Osteocyte (in vitro differentiated cells): ENCODE measurements around the gene BBS12. TPM values are rescaled to one million over a fixed set of nuclear protein-coding genes. Genes with fewer than 3 reads are reported as not detected.

Experiments used
- DNase-seq: peaks from one replicate; pipeline ENCODE4 v3.0.0; 2021; ENCODE audit warnings: mixed read lengths; ENCODE audit not compliant: unreplicated experiment; ENCODE audit errors: extremely low spot score
- H3K27ac Mint-ChIP-seq: one replicate; pipeline ENCODE4 v1.8.0; 2021; ENCODE audit warnings: mild to moderate bottlenecking, mixed read lengths; ENCODE audit not compliant: unreplicated experiment
- H3K27me3 Mint-ChIP-seq: one replicate; pipeline ENCODE4 v1.8.0; 2021; ENCODE audit warnings: mixed read lengths; ENCODE audit not compliant: unreplicated experiment
- H3K36me3 Mint-ChIP-seq: one replicate; pipeline ENCODE4 v1.8.0; 2021; ENCODE audit warnings: mixed read lengths; ENCODE audit not compliant: unreplicated experiment
- H3K4me1 Mint-ChIP-seq: one replicate; pipeline ENCODE4 v1.8.0; 2021; ENCODE audit warnings: mixed read lengths; ENCODE audit not compliant: unreplicated experiment
- H3K4me3 Mint-ChIP-seq: one replicate; pipeline ENCODE4 v1.8.0; 2021; ENCODE audit warnings: mild to moderate bottlenecking, moderate library complexity, mixed read lengths; ENCODE audit not compliant: unreplicated experiment
- H3K9me3 Mint-ChIP-seq: one replicate; pipeline ENCODE4 v1.8.0; 2021; ENCODE audit warnings: mixed read lengths; ENCODE audit not compliant: unreplicated experiment
- total RNA-seq: library from RNA; stranded (reverse); gene quantifications from 2 replicates; pipeline ENCODE4 v1.2.1, GENCODE V29; 2021
- TF ChIP-seq, protein P1 (sequence below): fragments of 200-600 bp; sonication (generic); IDR thresholded peaks from 2 replicates; pipeline ENCODE4 v1.5.0; 2021; ENCODE audit warnings: antibody characterized with exemption, mild to moderate bottlenecking, moderate library complexity

Gene BBS12
- total RNA-seq, 1 donor from 2014 or later, result 3.3 TPM

DNA sequence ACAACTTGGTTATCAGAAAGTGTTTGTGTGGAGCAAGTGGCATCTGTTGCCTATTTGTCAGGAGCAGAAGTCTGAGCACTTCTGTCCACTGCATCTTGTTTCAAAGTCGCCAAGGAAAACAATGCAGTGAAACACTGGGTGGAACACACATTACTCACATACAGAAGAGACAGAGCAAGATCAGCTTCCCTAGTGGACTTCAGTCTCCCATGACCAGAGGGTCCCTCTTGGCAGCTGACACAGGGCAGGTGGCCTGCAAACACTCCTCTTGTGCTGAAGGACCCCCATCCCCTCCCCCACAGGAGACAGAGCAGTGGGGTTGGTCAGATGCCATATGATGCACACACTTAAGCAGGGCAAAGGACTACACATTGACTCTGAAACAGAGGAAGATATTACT is 3.6 kb upstream of the BBS12 start:
- Mint-ChIP-seq H3K27ac (no peak overlapping the region), H3K4me3 (no peak overlapping the region), H3K36me3 (no peaks in the 10 kb centered on the region), H3K9me3 (no peaks in the 10 kb centered on the region), H3K4me1 (peaks cover 11% of the 10 kb centered on the region), H3K27me3 (no peaks in the 10 kb centered on the region)
- no peak for DNase-seq
- TF ChIP-seq, protein P1, sequence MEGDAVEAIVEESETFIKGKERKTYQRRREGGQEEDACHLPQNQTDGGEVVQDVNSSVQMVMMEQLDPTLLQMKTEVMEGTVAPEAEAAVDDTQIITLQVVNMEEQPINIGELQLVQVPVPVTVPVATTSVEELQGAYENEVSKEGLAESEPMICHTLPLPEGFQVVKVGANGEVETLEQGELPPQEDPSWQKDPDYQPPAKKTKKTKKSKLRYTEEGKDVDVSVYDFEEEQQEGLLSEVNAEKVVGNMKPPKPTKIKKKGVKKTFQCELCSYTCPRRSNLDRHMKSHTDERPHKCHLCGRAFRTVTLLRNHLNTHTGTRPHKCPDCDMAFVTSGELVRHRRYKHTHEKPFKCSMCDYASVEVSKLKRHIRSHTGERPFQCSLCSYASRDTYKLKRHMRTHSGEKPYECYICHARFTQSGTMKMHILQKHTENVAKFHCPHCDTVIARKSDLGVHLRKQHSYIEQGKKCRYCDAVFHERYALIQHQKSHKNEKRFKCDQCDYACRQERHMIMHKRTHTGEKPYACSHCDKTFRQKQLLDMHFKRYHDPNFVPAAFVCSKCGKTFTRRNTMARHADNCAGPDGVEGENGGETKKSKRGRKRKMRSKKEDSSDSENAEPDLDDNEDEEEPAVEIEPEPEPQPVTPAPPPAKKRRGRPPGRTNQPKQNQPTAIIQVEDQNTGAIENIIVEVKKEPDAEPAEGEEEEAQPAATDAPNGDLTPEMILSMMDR, result no peak

- no peak for DNase-seq
- TF ChIP-seq, protein P1, result no peak
- Mint-ChIP-seq H3K27me3 (no peaks in the 10 kb centered on the region), H3K4me1 (peaks cover 12% of the 10 kb centered on the region), H3K9me3 (no peaks in the 10 kb centered on the region), H3K36me3 (peaks cover 2% of the 10 kb centered on the region), H3K27ac (peak overlapping the region; percentile 91), H3K4me3 (peak overlapping the region; percentile 98)
Measured at GRCh38 chr4:122731676-122732075, 828 bp upstream of the BBS12 start.

GRCh38 chr4:122733787-122734120 is 1.2 kb downstream of the BBS12 start:
- H3K9me3 Mint-ChIP-seq, result peaks cover 6% of the 10 kb centered on the region
- H3K36me3 Mint-ChIP-seq, result peaks cover 7% of the 10 kb centered on the region
- H3K4me3 Mint-ChIP-seq, result peak overlapping the region; percentile 98
- H3K27ac Mint-ChIP-seq, result peak overlapping the region; percentile 99
- no peaks in the 10 kb centered on the region for H3K27me3 Mint-ChIP-seq
- DNase-seq, result no peak
- TF ChIP-seq, protein P1, result no peak
- H3K4me1 Mint-ChIP-seq, result peaks cover 14% of the 10 kb centered on the region

- H3K4me1 Mint-ChIP-seq, result peaks cover 9% of the 10 kb centered on the region
- no peak overlapping the region for H3K4me3 Mint-ChIP-seq
Measured at GRCh38 chr4:122739174-122739573, 6.7 kb downstream of the BBS12 start.

DNA sequence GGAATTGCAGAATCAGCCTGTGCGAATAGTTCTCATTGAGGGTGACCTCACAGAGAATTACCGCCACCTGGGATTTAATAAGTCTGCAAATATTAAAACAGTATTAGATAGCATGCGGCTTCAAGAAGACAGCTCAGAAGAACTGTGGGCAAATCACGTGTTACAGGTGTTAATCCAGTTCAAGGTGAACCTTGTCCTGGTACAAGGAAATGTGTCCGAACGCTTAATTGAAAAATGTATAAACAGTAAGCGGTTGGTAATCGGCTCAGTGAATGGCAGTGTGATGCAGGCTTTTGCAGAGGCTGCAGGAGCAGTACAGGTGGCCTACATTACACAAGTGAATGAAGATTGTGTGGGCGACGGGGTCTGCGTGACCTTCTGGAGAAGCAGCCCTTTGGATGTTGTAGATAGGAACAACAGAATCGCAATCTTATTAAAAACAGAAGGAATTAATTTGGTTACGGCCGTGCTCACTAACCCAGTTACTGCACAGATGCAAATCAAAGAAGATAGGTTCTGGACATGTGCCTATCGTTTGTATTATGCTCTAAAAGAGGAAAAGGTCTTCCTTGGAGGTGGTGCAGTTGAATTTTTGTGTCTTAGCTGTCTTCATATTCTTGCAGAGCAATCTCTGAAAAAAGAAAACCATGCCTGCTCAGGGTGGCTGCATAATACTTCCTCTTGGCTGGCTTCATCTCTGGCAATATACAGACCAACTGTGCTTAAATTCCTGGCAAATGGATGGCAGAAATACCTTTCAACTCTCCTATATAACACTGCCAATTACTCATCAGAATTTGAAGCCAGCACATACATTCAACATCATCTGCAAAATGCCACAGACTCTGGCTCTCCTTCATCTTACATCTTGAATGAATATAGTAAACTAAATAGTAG is 10.7 kb downstream of the BBS12 start:
- H3K4me1 Mint-ChIP-seq, result peaks cover 11% of the 10 kb centered on the region
- H3K27me3 Mint-ChIP-seq, result no peaks in the 10 kb centered on the region
- peaks cover 5% of the 10 kb centered on the region for H3K9me3 Mint-ChIP-seq
- H3K27ac Mint-ChIP-seq, result no peak overlapping the region
- TF ChIP-seq, protein P1, result no peak
- H3K4me3 Mint-ChIP-seq, result no peak overlapping the region
- peaks cover 6% of the 10 kb centered on the region for H3K36me3 Mint-ChIP-seq
- no peak for DNase-seq

More at GRCh38 chr4:122739174-122739573, 6.7 kb downstream of the BBS12 start:
- Mint-ChIP-seq H3K27ac (no peak overlapping the region), H3K9me3 (peaks cover 6% of the 10 kb centered on the region), H3K36me3 (peaks cover 13% of the 10 kb centered on the region), H3K27me3 (no peaks in the 10 kb centered on the region)
- TF ChIP-seq, protein P1, result no peak
- no peak for DNase-seq
